Myocyte (in vitro differentiated cells): Measurements from ENCODE around the gene CCND1. TPM values are rescaled to one million over a fixed set of nuclear protein-coding genes. Genes with fewer than 3 reads are reported as not detected.
A peak's percentile ranks its signal among the peaks of the same experiment; 100 is the strongest.

Experiments
- DNase-seq: peaks from one replicate; pipeline ENCODE4 v3.0.0-alpha.2; 2012; ENCODE audit warnings: low read depth
- total RNA-seq: library from RNA; depleted of rRNA; stranded (reverse); fragments of >200 nt; gene quantifications from 2 replicates; pipeline ENCODE4 v1.2.3, GENCODE V29; 2014

The CCND1 gene
- total RNA-seq, 1 donor from 2014 or later, result 107 TPM

- DNase-seq, result peak; percentile 33
Observed at GRCh38 chr11:69640260-69640994, 529 bp upstream of the CCND1 start.

GRCh38 chr11:69641681-69642548 is 959 bp downstream of the CCND1 start:
- peak; percentile 22 for DNase-seq

- peak; percentile 28 for DNase-seq
Observed at GRCh38 chr11:69642549-69642912, 1.6 kb downstream of the CCND1 start.

- peak; percentile 84 for DNase-seq
Observed at GRCh38 chr11:69642913-69643632, 2.1 kb downstream of the CCND1 start.

DNA sequence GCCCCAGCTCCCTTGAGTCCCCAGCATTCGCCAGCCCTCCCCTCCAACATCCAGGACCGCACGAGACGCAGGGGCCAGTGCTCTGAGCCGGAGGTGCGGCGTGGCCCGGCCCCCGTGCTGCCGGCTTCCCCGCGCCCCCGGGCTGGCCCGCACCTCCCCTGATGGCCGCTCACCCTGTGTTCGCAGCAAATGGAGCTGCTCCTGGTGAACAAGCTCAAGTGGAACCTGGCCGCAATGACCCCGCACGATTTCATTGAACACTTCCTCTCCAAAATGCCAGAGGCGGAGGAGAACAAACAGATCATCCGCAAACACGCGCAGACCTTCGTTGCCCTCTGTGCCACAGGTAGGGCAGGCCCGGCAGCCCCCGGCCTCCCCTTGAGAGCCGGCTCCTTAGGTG is 2.7 kb downstream of the CCND1 start:
- DNase-seq, result no peak

GRCh38 chr11:69644071-69644961 is 3.4 kb downstream of the CCND1 start:
- DNase-seq, result peak; percentile 88

DNA sequence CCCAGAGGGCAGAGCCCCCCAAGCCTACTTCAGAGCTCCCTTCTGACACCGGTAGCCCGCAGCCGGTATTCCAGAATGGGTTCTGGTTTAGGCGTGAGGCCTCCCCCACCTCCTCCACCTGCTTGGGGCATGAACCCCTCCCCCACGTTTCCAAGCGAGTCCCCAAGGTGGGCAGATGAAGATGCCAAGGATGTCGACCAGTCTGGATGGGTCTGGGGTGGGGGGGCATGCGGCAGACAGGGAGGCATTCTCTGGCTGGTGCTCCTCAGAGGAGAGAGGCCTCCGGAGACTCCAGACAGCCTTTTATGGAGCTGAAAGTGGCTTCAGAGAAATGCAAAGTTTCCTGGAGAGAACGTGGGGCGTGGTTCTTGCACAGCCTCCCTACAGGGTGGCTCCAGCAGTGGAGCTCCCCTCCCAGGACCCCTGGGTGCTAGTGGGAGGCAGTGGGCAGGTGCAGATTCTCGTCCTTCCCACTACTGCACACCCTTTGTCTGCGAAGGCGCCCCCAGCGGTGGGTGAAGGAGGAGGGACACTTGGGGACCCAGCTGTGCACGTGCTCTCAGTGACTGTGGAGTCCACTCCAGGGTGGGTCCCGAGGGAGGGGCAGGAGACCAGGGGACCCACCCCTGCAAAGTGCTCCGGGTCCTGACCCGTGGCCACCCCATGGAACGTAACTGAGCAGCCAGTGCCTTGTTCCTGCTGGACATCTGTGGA is 4.2 kb downstream of the CCND1 start:
- no peak for DNase-seq

- DNase-seq, result no peak
Observed at GRCh38 chr11:69645801-69646492, 5.0 kb downstream of the CCND1 start.

DNA sequence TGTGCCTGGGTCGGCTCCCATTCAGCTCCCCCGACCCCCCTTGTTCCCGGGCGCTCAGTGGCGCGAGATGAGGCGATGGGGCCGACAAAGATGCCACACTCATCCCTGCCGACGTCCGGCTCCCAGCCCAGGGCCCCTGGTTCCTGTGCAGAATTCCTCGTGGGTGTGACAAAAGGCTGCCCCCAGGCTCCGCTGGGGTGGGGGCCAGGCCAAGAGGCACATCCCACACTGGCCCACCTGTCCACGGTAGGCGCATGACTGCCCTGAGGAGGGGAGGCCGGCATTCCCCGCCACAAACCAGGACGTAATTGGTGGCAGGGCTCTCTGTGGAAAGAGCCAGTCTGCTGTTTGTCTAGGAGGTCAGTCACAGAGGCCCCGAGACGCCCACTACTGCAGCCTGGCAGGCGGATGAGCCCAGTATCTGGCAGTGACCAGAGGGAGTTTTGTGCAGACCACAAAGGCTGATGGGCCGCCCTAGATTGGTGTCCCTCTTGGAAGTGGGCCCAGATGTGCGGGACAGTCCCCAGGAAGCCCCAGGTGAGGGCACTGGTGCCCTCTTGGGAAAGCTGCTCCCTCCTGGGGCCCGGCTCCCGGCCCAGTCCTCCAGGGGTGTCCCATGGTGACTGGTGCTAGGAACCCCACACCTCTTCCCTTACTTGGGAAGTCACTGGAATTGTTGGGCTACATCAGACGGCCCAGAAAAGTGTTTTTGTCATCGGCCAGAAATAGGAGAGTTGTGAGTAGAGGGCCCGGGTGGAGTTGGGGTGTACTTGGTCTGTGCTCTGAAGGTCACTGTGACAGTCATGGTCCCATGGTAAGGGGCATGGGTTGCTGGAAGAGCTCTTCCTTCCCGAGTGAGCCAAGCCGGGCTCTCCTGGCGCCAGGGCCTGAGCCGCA is 5.8 kb downstream of the CCND1 start:
- no peak for DNase-seq

DNA sequence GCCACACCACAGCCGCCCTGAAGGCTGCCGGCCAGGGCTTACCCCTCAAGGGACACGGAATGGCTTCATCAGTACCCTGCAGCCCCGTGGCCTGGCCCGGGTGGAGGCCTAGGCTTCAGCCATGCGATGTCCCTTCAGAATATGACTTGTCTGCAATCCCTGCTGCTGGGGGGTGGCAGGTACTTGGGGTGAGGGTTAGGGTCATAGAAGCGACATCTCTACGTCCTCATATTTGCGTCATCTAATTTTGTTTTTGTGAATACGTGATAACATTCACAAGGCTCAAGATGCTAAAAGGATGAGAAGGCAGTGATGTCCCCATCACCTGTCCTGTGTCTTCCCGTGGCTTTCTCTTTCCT is 6.4 kb downstream of the CCND1 start:
- DNase-seq, result no peak

- no peak for DNase-seq
Observed at GRCh38 chr11:69647761-69648497, 7.0 kb downstream of the CCND1 start.

DNA sequence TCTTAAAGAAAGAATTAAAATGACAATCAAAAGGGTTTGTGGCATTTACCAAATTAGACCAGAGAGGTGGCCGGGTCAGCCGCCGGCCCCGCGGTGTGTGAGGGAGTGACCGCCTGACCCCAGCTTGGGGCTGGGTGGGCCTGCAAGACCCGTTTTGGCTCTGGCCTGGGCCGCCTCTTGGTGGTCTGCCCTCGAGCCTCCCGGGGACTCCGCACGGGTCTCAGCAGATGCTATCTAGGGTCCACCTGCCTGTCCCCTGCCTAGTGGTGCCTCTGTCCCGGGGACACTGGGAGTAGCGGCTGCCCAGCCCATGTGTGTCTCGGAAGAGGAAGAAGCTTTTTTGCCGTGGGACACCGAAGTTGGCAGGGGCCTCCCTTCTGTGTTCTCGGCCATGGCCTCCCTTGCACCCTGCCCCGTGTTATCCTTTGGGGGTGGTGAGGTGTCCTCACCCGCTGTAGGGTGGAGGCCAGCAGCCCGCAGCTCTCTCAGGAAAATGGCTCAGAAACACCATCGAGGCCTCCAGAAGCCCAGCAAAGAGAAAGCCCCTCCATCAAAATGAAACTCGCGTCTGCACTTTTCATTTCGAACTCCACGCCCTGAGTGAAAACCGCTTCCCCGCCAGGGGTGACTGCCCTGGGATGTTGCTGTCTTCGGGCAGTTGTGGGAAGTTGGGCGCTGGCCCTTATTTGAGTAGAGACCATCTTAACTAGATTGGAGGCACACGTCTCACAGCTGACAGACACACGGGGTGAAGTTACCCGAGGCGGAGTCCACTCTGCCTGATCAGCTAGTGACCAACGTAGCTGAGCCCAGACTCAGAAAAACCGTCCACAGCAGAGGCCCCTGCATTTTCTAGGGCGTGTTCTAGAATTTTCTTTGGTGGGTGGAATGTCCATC is 8.0 kb downstream of the CCND1 start:
- no peak for DNase-seq

DNA sequence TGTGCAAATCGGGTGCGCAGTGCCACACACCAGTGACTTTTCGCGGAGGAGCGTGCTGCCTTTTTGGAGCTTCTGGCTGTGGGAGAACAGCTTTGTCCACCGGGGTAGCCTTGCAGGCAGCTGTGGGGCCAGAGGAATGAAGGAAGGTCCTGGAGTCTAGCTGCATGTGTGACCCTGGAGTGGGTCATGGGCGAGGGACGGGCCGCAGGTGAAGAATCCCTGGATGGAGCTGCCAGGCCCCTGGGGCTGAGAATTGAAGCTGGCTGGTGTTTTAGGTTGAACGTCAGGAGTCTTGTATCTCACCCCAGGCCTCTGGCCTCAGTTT is 8.6 kb downstream of the CCND1 start:
- DNase-seq, result no peak

DNA sequence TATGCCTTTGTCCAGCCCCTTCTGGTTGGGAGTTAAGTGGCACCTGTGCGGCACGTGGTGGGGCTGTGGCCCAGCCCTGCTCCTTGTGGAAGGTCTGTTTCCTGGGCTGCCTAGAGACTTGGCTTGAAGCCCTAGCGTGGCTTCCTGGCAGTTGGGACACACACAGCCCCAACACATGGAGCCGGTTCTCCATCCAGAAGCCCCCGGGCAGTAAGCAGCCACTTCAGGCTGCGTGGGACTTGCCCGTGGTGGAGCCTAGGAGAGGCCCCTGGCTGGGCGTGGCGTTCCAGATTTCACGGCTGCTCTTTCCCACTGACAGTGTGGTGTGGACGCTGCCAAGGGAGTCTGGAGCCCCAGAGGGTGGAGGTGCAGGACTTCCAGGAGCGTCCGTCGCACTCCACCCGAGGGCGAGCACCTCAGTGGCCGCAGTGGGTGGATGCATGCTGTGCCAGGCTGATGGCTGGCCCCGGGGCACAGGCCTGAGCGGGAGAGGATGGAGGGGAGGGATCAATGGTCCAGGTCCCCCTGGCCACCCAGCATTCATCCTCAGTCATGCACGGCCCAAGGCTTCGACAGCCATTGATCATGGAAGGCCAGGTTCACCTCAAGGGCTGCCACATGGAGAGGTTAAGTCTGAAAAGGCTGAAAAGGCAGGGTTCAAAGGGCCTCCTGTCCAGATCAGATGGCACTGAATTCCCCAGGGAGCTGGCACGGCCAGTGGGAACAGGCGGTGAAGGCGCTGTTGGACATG is 9.3 kb downstream of the CCND1 start:
- peak; percentile 22 for DNase-seq

- DNase-seq, result no peak
Observed at GRCh38 chr11:69650832-69651344, 9.9 kb downstream of the CCND1 start.
